WERI-Rb-1 (cell line): ENCODE results near the gene MKI67.

Experiments used
- DNase-seq: peaks from one replicate; pipeline ENCODE4 v3.0.0-alpha.2; 2020
- H3K27ac ChIP-seq: fragments of 250-450 bp; sonication (Bioruptor Pico); 2 replicates; pipeline ENCODE4 v1.5.1; 2020; ENCODE audit warnings: mild to moderate bottlenecking, moderate library complexity
- H3K27me3 ChIP-seq: fragments of 250-450 bp; sonication (Bioruptor Pico); 2 replicates; pipeline ENCODE4 v1.5.1; 2021; ENCODE audit warnings: mild to moderate bottlenecking, low read depth, moderate library complexity; ENCODE audit not compliant: insufficient read depth, severe bottlenecking
- H3K36me3 ChIP-seq: fragments of 250-450 bp; sonication (Bioruptor Pico); 2 replicates; pipeline ENCODE4 v1.5.1; 2020; ENCODE audit warnings: mild to moderate bottlenecking, moderate library complexity
- H3K4me3 ChIP-seq: 2 replicates; pipeline ENCODE4 v1.5.1; 2011; ENCODE audit warnings: low read depth, mild to moderate bottlenecking, control low read depth, low read length
- H3K9me3 ChIP-seq: fragments of 250-450 bp; sonication (Bioruptor Pico); 2 replicates; pipeline ENCODE4 v1.5.1; 2021; ENCODE audit warnings: mild to moderate bottlenecking, moderate library complexity; ENCODE audit not compliant: severe bottlenecking
- TF ChIP-seq, protein P1 (sequence below): IDR thresholded peaks from 2 replicates; pipeline ENCODE4 v1.5.1; 2011; ENCODE audit warnings: low read depth, mild to moderate bottlenecking, control low read depth, inconsistent platforms, low read length

MKI67 gene

DNA sequence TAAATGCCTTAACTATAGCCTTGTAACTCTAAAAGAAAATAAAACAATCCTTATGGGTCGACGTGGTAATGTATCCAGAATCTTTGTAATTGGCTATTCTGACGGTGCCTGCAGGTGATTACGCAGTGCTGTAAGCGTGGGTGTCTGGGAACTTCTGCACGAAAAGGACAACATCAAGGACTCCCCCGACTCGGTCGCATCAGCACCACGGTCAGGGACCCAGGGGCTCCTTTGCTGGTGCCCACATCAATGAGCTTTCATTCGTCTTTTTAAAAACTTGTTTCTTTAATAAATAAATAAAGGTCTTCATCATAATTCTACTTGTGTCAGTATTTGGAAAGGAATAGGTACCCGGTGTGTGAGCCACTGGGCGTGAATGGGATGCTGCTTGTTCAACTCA lies 13.2 kb downstream of the MKI67 start:
- TF ChIP-seq, protein P1, sequence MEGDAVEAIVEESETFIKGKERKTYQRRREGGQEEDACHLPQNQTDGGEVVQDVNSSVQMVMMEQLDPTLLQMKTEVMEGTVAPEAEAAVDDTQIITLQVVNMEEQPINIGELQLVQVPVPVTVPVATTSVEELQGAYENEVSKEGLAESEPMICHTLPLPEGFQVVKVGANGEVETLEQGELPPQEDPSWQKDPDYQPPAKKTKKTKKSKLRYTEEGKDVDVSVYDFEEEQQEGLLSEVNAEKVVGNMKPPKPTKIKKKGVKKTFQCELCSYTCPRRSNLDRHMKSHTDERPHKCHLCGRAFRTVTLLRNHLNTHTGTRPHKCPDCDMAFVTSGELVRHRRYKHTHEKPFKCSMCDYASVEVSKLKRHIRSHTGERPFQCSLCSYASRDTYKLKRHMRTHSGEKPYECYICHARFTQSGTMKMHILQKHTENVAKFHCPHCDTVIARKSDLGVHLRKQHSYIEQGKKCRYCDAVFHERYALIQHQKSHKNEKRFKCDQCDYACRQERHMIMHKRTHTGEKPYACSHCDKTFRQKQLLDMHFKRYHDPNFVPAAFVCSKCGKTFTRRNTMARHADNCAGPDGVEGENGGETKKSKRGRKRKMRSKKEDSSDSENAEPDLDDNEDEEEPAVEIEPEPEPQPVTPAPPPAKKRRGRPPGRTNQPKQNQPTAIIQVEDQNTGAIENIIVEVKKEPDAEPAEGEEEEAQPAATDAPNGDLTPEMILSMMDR, result no peak
- Histone ChIP-seq H3K27me3 (no peaks in the 10 kb centered on the region), H3K36me3 (peaks cover 100% of the 10 kb centered on the region), H3K4me3 (no peak overlapping the region), H3K27ac (no peak overlapping the region), H3K9me3 (no peaks in the 10 kb centered on the region)
- DNase-seq, result no peak

DNA sequence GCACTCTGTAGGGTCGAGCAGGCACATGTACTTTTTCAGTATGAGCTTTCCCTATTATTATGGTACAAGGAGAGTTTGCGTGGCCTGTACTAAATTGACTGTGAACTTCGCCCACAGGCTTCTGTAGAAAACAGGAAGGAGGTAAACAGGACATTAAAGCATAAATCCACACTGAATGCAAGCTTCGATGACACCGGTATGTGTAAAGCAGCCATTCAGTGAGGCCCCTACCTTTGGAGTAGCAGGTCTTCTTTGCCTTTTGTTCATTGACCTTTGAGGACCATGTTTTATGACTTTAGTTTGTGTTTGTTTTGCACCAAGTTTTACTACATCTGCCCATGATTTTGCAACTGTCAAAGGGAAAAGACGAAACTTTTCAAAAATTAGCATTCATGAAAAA lies 14.5 kb downstream of the MKI67 start:
- H3K27ac ChIP-seq, result no peak overlapping the region
- H3K27me3 ChIP-seq, result no peaks in the 10 kb centered on the region
- no peak for DNase-seq
- TF ChIP-seq, protein P1, result no peak
- peaks cover 100% of the 10 kb centered on the region for H3K36me3 ChIP-seq
- no peaks in the 10 kb centered on the region for H3K9me3 ChIP-seq
- H3K4me3 ChIP-seq, result no peak overlapping the region

DNA sequence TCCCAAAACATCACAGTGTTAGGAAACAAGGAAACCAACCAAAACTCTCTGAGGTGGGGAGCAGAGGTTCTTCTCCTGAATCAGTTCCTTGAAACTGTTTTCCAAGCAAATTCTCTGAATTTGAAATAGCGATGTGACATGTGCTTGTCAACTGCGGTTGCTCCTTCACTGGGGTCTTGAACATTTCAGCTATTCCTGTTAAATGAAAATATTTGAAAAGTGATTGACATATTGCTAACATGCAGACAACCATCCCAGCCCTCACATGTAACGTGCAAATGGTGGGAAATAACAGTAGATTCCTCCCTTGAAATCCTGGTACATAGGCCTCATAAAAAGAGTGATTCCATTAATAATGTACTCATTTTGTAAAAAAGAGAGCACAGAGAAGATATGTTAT lies 15.9 kb downstream of the MKI67 start:
- no peaks in the 10 kb centered on the region for H3K27me3 ChIP-seq
- H3K4me3 ChIP-seq, result no peak overlapping the region
- no peak for DNase-seq
- no peaks in the 10 kb centered on the region for H3K9me3 ChIP-seq
- peaks cover 100% of the 10 kb centered on the region for H3K36me3 ChIP-seq
- no peak overlapping the region for H3K27ac ChIP-seq
- TF ChIP-seq, protein P1, result no peak

DNA sequence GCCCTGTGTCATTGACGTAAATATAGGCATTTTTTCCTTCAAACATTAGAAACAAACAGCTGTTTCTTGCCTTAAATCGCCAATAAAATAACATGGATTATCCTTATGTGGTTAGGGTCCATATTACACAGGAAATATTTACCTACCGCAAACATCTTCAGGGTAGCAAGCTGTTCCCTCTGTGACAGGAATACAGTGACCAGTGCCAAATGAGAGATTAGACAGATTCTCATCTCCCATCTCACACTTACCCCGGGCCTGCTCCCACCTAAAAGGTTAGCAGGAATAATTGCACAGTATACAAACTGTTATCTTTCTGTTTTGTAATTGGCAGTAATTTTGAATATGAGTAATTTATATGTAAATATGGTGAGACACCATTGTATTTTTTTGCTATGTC lies 16.5 kb downstream of the MKI67 start:
- Histone ChIP-seq H3K9me3 (no peaks in the 10 kb centered on the region), H3K27me3 (no peaks in the 10 kb centered on the region), H3K4me3 (no peak overlapping the region), H3K27ac (no peak overlapping the region), H3K36me3 (peaks cover 100% of the 10 kb centered on the region)
- no peak for DNase-seq
- TF ChIP-seq, protein P1, result no peak

DNA sequence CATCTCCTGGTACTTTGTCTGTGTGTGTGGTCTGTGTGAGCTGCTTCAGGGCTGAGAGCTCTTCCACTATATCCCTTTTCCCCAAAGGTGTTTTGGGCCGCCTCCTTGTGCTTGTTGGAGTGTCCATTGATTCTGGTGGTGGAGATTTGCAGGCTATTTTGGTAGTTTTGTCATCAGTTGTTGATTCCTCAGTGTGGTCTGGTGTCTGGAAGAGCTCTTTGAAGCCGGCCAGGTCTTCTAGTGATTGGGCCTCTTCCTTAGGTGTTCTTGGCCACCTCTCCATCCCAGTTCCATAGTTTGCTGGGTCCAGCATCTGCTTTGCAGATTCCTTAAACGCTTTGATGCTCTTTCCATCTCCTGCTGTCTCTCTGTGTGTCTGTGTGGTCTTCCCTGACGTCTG lies 20.8 kb downstream of the MKI67 start:
- no peak for DNase-seq
- no peak overlapping the region for H3K4me3 ChIP-seq
- no peak overlapping the region for H3K27ac ChIP-seq
- no peaks in the 10 kb centered on the region for H3K9me3 ChIP-seq
- TF ChIP-seq, protein P1, result no peak
- no peaks in the 10 kb centered on the region for H3K27me3 ChIP-seq
- peaks cover 100% of the 10 kb centered on the region for H3K36me3 ChIP-seq

DNA sequence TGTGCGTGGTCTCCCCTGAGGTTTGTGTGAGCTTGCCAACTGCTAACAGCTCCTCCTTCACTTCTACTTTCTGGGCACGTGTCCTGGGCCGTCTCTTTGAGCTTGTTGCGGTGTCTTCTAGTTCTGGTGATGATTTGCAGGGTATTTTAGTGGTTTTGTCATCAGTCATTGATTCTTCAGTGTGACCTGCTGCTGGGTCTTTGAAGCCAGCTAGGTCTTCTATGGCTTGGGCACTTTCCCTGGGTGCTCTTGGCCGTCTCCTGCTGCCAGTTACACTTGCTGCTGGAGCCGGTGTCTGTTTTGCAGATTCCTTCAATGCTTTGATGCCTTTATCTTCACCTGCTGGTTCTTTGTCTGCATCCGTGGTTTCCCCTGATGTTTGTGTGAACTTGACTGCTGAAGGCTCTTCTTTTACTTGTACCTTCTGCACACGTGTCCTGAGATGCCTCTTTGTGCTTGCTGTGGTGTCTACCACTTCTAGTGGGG lies 23.0 kb downstream of the MKI67 start:
- Histone ChIP-seq H3K27ac (no peak overlapping the region), H3K4me3 (no peak overlapping the region), H3K27me3 (no peaks in the 10 kb centered on the region), H3K36me3 (peaks cover 100% of the 10 kb centered on the region), H3K9me3 (no peaks in the 10 kb centered on the region)
- TF ChIP-seq, protein P1, result no peak
- no peak for DNase-seq
